Gastrocnemius medialis (tissue), 4 donors: ENCODE measurements around the gene SOCS3. TPM values are rescaled to one million over a fixed set of nuclear protein-coding genes. Genes with fewer than 3 reads are reported as not detected.

Experiments used
- ATAC-seq, 2 donors: fragments of 150-250 bp; one replicate each; pipeline ENCODE4 v1.9.1; 2016
- DNase-seq, 2 donors: peaks; one replicate each; pipeline ENCODE4 v3.0.0-alpha.2; 2019
- H3K27ac ChIP-seq, 4 donors: fragments of 200-600 bp; sonication (generic); 1 replicate in 1 of 4; 2 replicates in 3 of 4; pipeline ENCODE4 v1.5.1; 2016 to 2018; ENCODE audit warnings: mild to moderate bottlenecking in 2 of 4, moderate library complexity in 1 of 4
- H3K27me3 ChIP-seq, 3 donors: fragments of 200-600 bp; sonication (generic) in 2 of 3; 1 replicate in 1 of 3; 2 replicates in 2 of 3; pipeline versions ENCODE4 v1.5.1 to v1.6.0; 2016 to 2019; ENCODE audit warnings: mild to moderate bottlenecking in 1 of 3, moderate library complexity in 1 of 3
- H3K36me3 ChIP-seq, 2 donors: fragments of 200-600 bp; sonication (generic) in 1 of 2; one replicate each; pipeline ENCODE4 v1.5.1; 2017 to 2018
- H3K4me1 ChIP-seq, 2 donors: fragments of 200-600 bp; sonication (generic) in 1 of 2; one replicate each; pipeline ENCODE4 v1.5.1; 2016 to 2017; ENCODE audit warnings: mild to moderate bottlenecking in 2 of 2
- H3K4me3 ChIP-seq, 4 donors: fragments of 200-600 bp; sonication (generic) in 3 of 4; 1 replicate in 1 of 4; 2 replicates in 3 of 4; pipeline ENCODE4 v1.5.1; 2016 to 2019; ENCODE audit warnings: mild to moderate bottlenecking in 2 of 4
- H3K9me3 ChIP-seq, 3 donors: fragments of 200-600 bp; sonication (generic) in 2 of 3; 1 replicate in 1 of 3; 2 replicates in 2 of 3; pipeline ENCODE4 v1.5.1; 2016 to 2019
- CTCF ChIP-seq, 5 experiments: fragments of 450-650 bp in 3 of 5; fragments of 200-600 bp in 2 of 5; sonication (generic) in 2 of 5; IDR thresholded peaks in 4 of 5; conservative IDR thresholded peaks in 1 of 5; 1 replicate in 4 of 5; 2 replicates in 1 of 5; pipeline ENCODE4 v1.5.1; 2016 to 2019; ENCODE audit warnings: antibody characterized with exemption in 5 of 5, mild to moderate bottlenecking in 3 of 5, moderate library complexity in 3 of 5
- POLR2A ChIP-seq, 2 donors: fragments of 450-650 bp; IDR thresholded peaks; one replicate each; pipeline ENCODE4 v1.6.1; 2017; ENCODE audit warnings: antibody characterized with exemption in 2 of 2, mild to moderate bottlenecking in 2 of 2, moderate library complexity in 2 of 2
- in situ Hi-C, 4 donors: fragments of 200-750 bp; cut with MboI; loops; one replicate each; pipeline versions ENCODE4 v1.15.0 to v1.8.0; 2017; ENCODE audit warnings: low sequenced_read_pairs in 4 of 4
- intact Hi-C: fragments of 100-400 bp; cut with DNase I; formaldehyde crosslinking; loops from one replicate; pipeline ENCODE4 v1.15.1; 2023; ENCODE audit warnings: low total_unique reads
- total RNA-seq, 4 donors: library from RNA; depleted of rRNA; stranded (reverse); fragments of >200 nt; gene quantifications; one replicate each; pipeline versions ENCODE4 v1.1.0 to v1.2.3, GENCODE V29; 2016

Gene SOCS3
- total RNA-seq, 4 donors from 2014 or later: 4.5 to 44.2 (median 16.4) TPM

GRCh38 chr17:78364436-78365281, 4.8 kb upstream of the SOCS3 start:
- ATAC-seq (no peak), DNase-seq (no peak)
- intact Hi-C loops (no loop called here), in situ Hi-C loops (loop anchor here in 2 of 4 donors (5.0 to 10.0 kb wide), 2 partner anchors 58 to 60 kb away; no protein-coding TSS in a partner anchor)
- no peaks in the 10 kb centered on the region for H3K27me3 ChIP-seq
- no peak overlapping the region for H3K27ac ChIP-seq
- no peaks in the 10 kb centered on the region for H3K36me3 ChIP-seq
- no peaks in the 10 kb centered on the region for H3K9me3 ChIP-seq
- TF ChIP-seq CTCF (IDR thresholded peaks at IDR 0.05 in 4 of 5, conservative IDR thresholded peaks at IDR 0.05 in 1 of 5): no peak
- TF ChIP-seq POLR2A (IDR thresholded peaks at IDR 0.05): no peak
- H3K4me3 ChIP-seq: no peak overlapping the region
- H3K4me1 ChIP-seq: peaks cover 7 to 11% of the 10 kb centered on the region in 2 donors

GRCh38 chr17:78362671-78363070, 2.8 kb upstream of the SOCS3 start:
- H3K27me3 ChIP-seq: no peaks in the 10 kb centered on the region
- H3K4me3 ChIP-seq: no peak overlapping the region
- peaks cover 7 to 22% of the 10 kb centered on the region in 2 donors for H3K4me1 ChIP-seq
- intact Hi-C loops (no loop called here), in situ Hi-C loops (loop anchor here in 2 of 4 donors (5.0 to 10.0 kb wide), 2 partner anchors 60 to 62 kb away; no protein-coding TSS in a partner anchor)
- no peaks in the 10 kb centered on the region for H3K36me3 ChIP-seq
- no peak for ATAC-seq
- no peak overlapping the region for H3K27ac ChIP-seq
- no peak for DNase-seq
- TF ChIP-seq CTCF (IDR thresholded peaks at IDR 0.05 in 4 of 5, conservative IDR thresholded peaks at IDR 0.05 in 1 of 5) (no peak), POLR2A (IDR thresholded peaks at IDR 0.05) (no peak)
- no peaks in the 10 kb centered on the region for H3K9me3 ChIP-seq

GRCh38 chr17:78362232-78362631, 2.4 kb upstream of the SOCS3 start:
- no peak for ATAC-seq
- in situ Hi-C loops: loop anchor here in 2 of 4 donors (5.0 to 10.0 kb wide), 2 partner anchors 60 to 63 kb away; no protein-coding TSS in a partner anchor

GRCh38 chr17:78361225-78361701, 1.4 kb upstream of the SOCS3 start:
- ATAC-seq (no peak), DNase-seq (no peak)
- intact Hi-C loops (loop anchor here (2.0 kb wide), 1 partner anchor 36 kb away; no protein-coding TSS in a partner anchor), in situ Hi-C loops (loop anchor here in 2 of 4 donors (5.0 to 10.0 kb wide), 2 partner anchors 61 to 64 kb away; no protein-coding TSS in a partner anchor)
- H3K27me3 ChIP-seq: no peaks in the 10 kb centered on the region
- H3K27ac ChIP-seq: peak overlapping the region in 2 of 4 donors; percentile 9 to 94
- no peaks in the 10 kb centered on the region for H3K36me3 ChIP-seq
- no peak overlapping the region for H3K4me3 ChIP-seq
- H3K9me3 ChIP-seq: no peaks in the 10 kb centered on the region
- H3K4me1 ChIP-seq: peaks cover 16 to 33% of the 10 kb centered on the region in 2 donors
- no peak for TF ChIP-seq POLR2A (IDR thresholded peaks at IDR 0.05)
- TF ChIP-seq CTCF (IDR thresholded peaks at IDR 0.05 in 4 of 5, conservative IDR thresholded peaks at IDR 0.05 in 1 of 5): no peak

More at GRCh38 chr17:78362232-78362631, 2.4 kb upstream of the SOCS3 start:
- Histone ChIP-seq H3K9me3 (no peaks in the 10 kb centered on the region), H3K4me1 (peaks cover 7 to 26% of the 10 kb centered on the region in 2 donors), H3K27ac (no peak overlapping the region), H3K27me3 (no peaks in the 10 kb centered on the region), H3K36me3 (no peaks in the 10 kb centered on the region), H3K4me3 (no peak overlapping the region)
- TF ChIP-seq CTCF (IDR thresholded peaks at IDR 0.05 in 4 of 5, conservative IDR thresholded peaks at IDR 0.05 in 1 of 5) (no peak), POLR2A (IDR thresholded peaks at IDR 0.05) (no peak)
- intact Hi-C loops: no loop called here
- no peak for DNase-seq
